Brain microvascular endothelial cell (primary cell): ENCODE data around the gene CCNB3.
"Not testable (repeated sequence)": the region's sequence is repeated elsewhere in the genome, so short reads cannot be mapped to it uniquely, and the experiment has no call there.

Experiments used
- DNase-seq: peaks from one replicate; pipeline ENCODE4 v3.0.0-alpha.2; 2020
- H3K27ac ChIP-seq: fragments of 250-450 bp; sonication (Bioruptor Pico); 2 replicates; pipeline ENCODE4 v1.5.1; 2020; ENCODE audit warnings: mild to moderate bottlenecking, moderate library complexity
- H3K27me3 ChIP-seq: fragments of 250-450 bp; sonication (Bioruptor Pico); replicated peaks from 2 replicates; pipeline ENCODE4 v1.5.1; 2020; ENCODE audit warnings: mild to moderate bottlenecking
- H3K36me3 ChIP-seq: fragments of 250-450 bp; sonication (Bioruptor Pico); replicated peaks from 2 replicates; pipeline ENCODE4 v1.5.1; 2020; ENCODE audit warnings: mild to moderate bottlenecking
- H3K4me3 ChIP-seq: 2 replicates; pipeline ENCODE4 v1.5.1; 2011; ENCODE audit warnings: low read depth, mild to moderate bottlenecking, control low read depth, low read length, moderate library complexity
- CTCF ChIP-seq: IDR thresholded peaks from 2 replicates; pipeline ENCODE4 v1.5.1; 2011; ENCODE audit warnings: low read depth, mild to moderate bottlenecking, moderate library complexity, low read length, control low read depth, inconsistent platforms; ENCODE audit errors: missing control alignments
- in situ Hi-C: cut with HindIII; loops from 2 replicates; pipeline ENCODE4 v1.10.0; 2017; ENCODE audit warnings: low sequenced_read_pairs, low pct_ligation_motif_present

CCNB3 gene

GRCh38 chrX:50281253-50281652 lies 76.7 kb downstream of the CCNB3 start:
- Histone ChIP-seq H3K4me3 (no peak overlapping the region), H3K27ac (no peak overlapping the region), H3K36me3 (no peaks in the 10 kb centered on the region), H3K27me3 (no peaks in the 10 kb centered on the region)
- DNase-seq: no peak
- in situ Hi-C loops: no loop called here
- TF ChIP-seq CTCF: no peak

GRCh38 chrX:50327235-50327634 lies 122.7 kb downstream of the CCNB3 start:
- Histone ChIP-seq H3K4me3 (no peak overlapping the region), H3K36me3 (no peaks in the 10 kb centered on the region), H3K27ac (no peak overlapping the region), H3K27me3 (no peaks in the 10 kb centered on the region)
- TF ChIP-seq CTCF: no peak
- in situ Hi-C loops: no loop called here
- no peak for DNase-seq

- in situ Hi-C loops, H3K4me3 ChIP-seq, H3K27me3 ChIP-seq, H3K27ac ChIP-seq, DNase-seq, H3K36me3 ChIP-seq: not testable (repeated sequence)
Measured at GRCh38 chrX:50332668-50333067, 128.1 kb downstream of the CCNB3 start.

- in situ Hi-C loops: no loop called here
- H3K4me3 ChIP-seq: no peak overlapping the region
Measured at GRCh38 chrX:50333308-50333707, 128.7 kb downstream of the CCNB3 start.

GRCh38 chrX:50343917-50344316 lies 139.4 kb downstream of the CCNB3 start:
- no peak for TF ChIP-seq CTCF

More at GRCh38 chrX:50333308-50333707, 128.7 kb downstream of the CCNB3 start:
- Histone ChIP-seq H3K27ac (no peak overlapping the region), H3K36me3 (no peaks in the 10 kb centered on the region), H3K27me3 (no peaks in the 10 kb centered on the region)
- no peak for DNase-seq
- no peak for TF ChIP-seq CTCF

GRCh38 chrX:50372966-50373365 lies 168.4 kb downstream of the CCNB3 start:
- Histone ChIP-seq H3K36me3 (no peaks in the 10 kb centered on the region), H3K27ac (no peak overlapping the region), H3K27me3 (no peaks in the 10 kb centered on the region), H3K4me3 (no peak overlapping the region)
- no peak for DNase-seq
- TF ChIP-seq CTCF: no peak
- in situ Hi-C loops: no loop called here

More at GRCh38 chrX:50343917-50344316, 139.4 kb downstream of the CCNB3 start:
- DNase-seq: no peak
- Histone ChIP-seq H3K4me3 (no peak overlapping the region), H3K36me3 (no peaks in the 10 kb centered on the region), H3K27ac (no peak overlapping the region), H3K27me3 (no peaks in the 10 kb centered on the region)
- in situ Hi-C loops: no loop called here
